Suprapubic skin (tissue), 4 donors: Measurements from ENCODE around the gene DENND11. TPM values are rescaled to one million over a fixed set of nuclear protein-coding genes. Genes with fewer than 3 reads are reported as not detected.
A peak's percentile ranks its signal among the peaks of the same experiment; 100 is the strongest.

Source experiments
- DNase-seq, 2 donors: peaks; one replicate each; pipeline ENCODE4 v3.0.0-alpha.2; 2019; ENCODE audit warnings: low spot score in 2 of 2
- H3K27ac ChIP-seq: fragments of 200-600 bp; sonication (generic); one replicate; pipeline ENCODE4 v1.5.1; 2019
- H3K27me3 ChIP-seq: fragments of 200-600 bp; sonication (generic); one replicate; pipeline ENCODE4 v1.5.1; 2019
- H3K36me3 ChIP-seq: fragments of 200-600 bp; sonication (generic); one replicate; pipeline ENCODE4 v1.5.1; 2019
- H3K4me1 ChIP-seq: fragments of 200-600 bp; sonication (generic); one replicate; pipeline ENCODE4 v1.5.1; 2019
- H3K4me3 ChIP-seq: fragments of 200-600 bp; sonication (generic); one replicate; pipeline ENCODE4 v1.5.1; 2019; ENCODE audit warnings: mild to moderate bottlenecking
- H3K9me3 ChIP-seq: fragments of 200-600 bp; sonication (generic); one replicate; pipeline ENCODE4 v1.5.1; 2019
- EP300 ChIP-seq: sonication (generic); formaldehyde crosslinking; IDR thresholded peaks from one replicate; pipeline ENCODE4 v1.6.1; 2017; ENCODE audit warnings: antibody characterized with exemption
- POLR2A ChIP-seq, 2 donors: fragments of 450-650 bp; IDR thresholded peaks; one replicate each; pipeline ENCODE4 v1.6.1; 2017; ENCODE audit warnings: antibody characterized with exemption in 2 of 2, mild to moderate bottlenecking in 2 of 2, moderate library complexity in 2 of 2
- POLR2AphosphoS5 ChIP-seq, 3 donors: sonication (generic); formaldehyde crosslinking; IDR thresholded peaks; one replicate each; pipeline ENCODE4 v1.6.1; 2017; ENCODE audit warnings: antibody characterized with exemption in 3 of 3
- WGBS: methylation state at CpG from one replicate; pipeline ENCODE4 v1.1.5; 2018; 5-methylcytosine and 5-hydroxymethylcytosine counted together
- total RNA-seq, 4 donors: library from RNA; depleted of rRNA; stranded (reverse); fragments of >200 nt; gene quantifications; one replicate each; pipeline ENCODE4 v1.1.0, GENCODE V29; 2016
- TF ChIP-seq, protein P1 (sequence below), 2 donors: fragments of 200-600 bp in 1 of 2; fragments of 450-650 bp in 1 of 2; sonication (generic) in 1 of 2; IDR thresholded peaks; one replicate each; pipeline ENCODE4 v1.5.1; 2016 to 2019; ENCODE audit warnings: antibody characterized with exemption in 2 of 2, mild to moderate bottlenecking in 1 of 2, moderate library complexity in 1 of 2

DENND11 gene
- total RNA-seq: 10 to 100 TPM; 12.5 to 45.2 (median 17.9) TPM

DNA sequence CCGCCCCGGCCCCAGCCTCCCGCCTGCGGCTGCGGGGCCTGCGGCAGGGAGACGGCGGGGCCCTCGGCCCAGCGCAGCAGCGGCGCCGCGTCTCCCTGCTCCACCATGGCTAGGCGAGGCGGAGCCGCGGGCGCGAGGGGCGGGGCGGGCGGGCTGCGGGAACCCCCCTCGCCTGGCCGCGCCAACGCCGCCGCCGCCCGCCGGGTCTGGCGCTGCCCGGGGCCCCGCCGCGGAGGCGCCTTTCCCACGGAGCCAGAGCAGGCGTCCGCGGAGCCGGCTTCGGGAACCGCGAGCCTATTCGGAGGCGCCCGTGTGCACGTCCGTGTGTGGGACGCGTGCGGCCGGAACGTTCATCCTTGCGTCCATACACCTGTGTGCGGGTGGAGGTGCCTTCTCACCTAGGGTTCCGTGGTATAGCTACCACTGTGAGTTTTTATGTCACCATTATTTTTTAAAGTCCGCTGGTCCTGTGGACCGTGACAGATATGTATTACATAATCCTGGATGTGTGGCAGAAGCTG lies at the start of gene DENND11:
Gene DENND11, minus strand, starts transcription at position 120 of the 521 bp plus-strand sequence. Its CDS starts 13 bp downstream, at position 107.
- peaks cover 43% of the 10 kb centered on the region for H3K4me1 ChIP-seq
- peak within 1 kb of the TSS; percentile 93 for H3K4me3 ChIP-seq
- H3K36me3 ChIP-seq: no peaks in the 10 kb centered on the region
- no peaks in the 10 kb centered on the region for H3K9me3 ChIP-seq
- DNase-seq: no peak
- H3K27me3 ChIP-seq: no peaks in the 10 kb centered on the region
- TF ChIP-seq POLR2AphosphoS5 (IDR thresholded peaks at IDR 0.05): no peak
- TF ChIP-seq, protein P1, sequence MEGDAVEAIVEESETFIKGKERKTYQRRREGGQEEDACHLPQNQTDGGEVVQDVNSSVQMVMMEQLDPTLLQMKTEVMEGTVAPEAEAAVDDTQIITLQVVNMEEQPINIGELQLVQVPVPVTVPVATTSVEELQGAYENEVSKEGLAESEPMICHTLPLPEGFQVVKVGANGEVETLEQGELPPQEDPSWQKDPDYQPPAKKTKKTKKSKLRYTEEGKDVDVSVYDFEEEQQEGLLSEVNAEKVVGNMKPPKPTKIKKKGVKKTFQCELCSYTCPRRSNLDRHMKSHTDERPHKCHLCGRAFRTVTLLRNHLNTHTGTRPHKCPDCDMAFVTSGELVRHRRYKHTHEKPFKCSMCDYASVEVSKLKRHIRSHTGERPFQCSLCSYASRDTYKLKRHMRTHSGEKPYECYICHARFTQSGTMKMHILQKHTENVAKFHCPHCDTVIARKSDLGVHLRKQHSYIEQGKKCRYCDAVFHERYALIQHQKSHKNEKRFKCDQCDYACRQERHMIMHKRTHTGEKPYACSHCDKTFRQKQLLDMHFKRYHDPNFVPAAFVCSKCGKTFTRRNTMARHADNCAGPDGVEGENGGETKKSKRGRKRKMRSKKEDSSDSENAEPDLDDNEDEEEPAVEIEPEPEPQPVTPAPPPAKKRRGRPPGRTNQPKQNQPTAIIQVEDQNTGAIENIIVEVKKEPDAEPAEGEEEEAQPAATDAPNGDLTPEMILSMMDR (IDR thresholded peaks at IDR 0.05): no peak
- no peak for TF ChIP-seq POLR2A (IDR thresholded peaks at IDR 0.05)
- no peak for TF ChIP-seq EP300
- H3K27ac ChIP-seq: peak within 1 kb of the TSS; percentile 80
- 0% methylated on average over 4 of the region's 62 CpGs for WGBS

DNA sequence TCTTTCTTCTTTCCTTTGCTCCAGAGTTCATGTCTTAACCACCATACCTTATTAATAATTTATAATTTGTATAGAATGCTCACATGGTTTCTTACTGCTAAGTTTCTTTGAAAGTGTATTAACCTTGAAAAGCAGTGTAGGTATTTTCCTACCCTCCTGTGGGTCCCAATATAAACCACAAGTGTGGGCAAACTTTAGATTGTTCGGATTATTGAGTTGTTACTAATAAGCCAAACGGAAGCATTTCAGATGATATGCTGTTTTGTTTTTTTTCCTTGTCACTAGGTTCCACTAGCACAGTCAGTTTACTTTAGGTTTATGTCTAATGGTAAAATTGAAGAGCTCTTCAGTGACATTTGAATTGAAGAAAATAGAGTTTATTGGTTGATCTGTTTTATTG lies 46.4 kb upstream of the DENND11 start:
- DNase-seq: no peak
- H3K9me3 ChIP-seq: peaks cover 19% of the 10 kb centered on the region
- no peaks in the 10 kb centered on the region for H3K27me3 ChIP-seq
- no peaks in the 10 kb centered on the region for H3K4me1 ChIP-seq
- no peak overlapping the region for H3K27ac ChIP-seq
- no peak overlapping the region for H3K4me3 ChIP-seq
- H3K36me3 ChIP-seq: peaks cover 97% of the 10 kb centered on the region
- no peak for TF ChIP-seq POLR2A (IDR thresholded peaks at IDR 0.05)
- no peak for TF ChIP-seq EP300
- no peak for TF ChIP-seq POLR2AphosphoS5 (IDR thresholded peaks at IDR 0.05)
- TF ChIP-seq, protein P1 (IDR thresholded peaks at IDR 0.05): no peak
- WGBS: 96% methylated on average over 2 of the region's 2 CpGs

DNA sequence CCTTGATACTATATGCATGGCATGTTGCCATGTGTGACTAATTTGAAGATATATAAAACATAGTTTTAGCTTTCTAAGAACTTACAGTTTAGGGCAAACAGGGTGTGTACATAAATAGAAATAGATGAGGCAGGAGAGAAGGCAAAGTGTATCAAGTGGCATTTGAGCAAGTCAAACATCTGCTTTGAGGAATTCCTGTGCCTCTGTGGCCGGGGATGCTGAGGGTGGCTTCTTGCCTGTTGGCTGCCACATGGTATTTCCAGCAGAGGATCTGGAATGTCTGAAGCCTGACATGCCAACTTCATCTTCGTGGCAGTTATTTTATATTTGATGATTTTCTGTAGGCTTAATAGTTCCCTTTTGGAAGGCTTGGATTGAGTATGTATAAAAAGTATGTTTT lies 42.2 kb upstream of the DENND11 start:
- H3K27me3 ChIP-seq: no peaks in the 10 kb centered on the region
- TF ChIP-seq, protein P1 (IDR thresholded peaks at IDR 0.05): no peak
- TF ChIP-seq EP300: no peak
- TF ChIP-seq POLR2AphosphoS5 (IDR thresholded peaks at IDR 0.05): no peak
- no peak for TF ChIP-seq POLR2A (IDR thresholded peaks at IDR 0.05)
- H3K36me3 ChIP-seq: peaks cover 81% of the 10 kb centered on the region
- peaks cover 17% of the 10 kb centered on the region for H3K4me1 ChIP-seq
- WGBS: 79% methylated on average over 2 of the region's 2 CpGs
- no peak overlapping the region for H3K4me3 ChIP-seq
- DNase-seq: no peak
- no peaks in the 10 kb centered on the region for H3K9me3 ChIP-seq
- H3K27ac ChIP-seq: no peak overlapping the region

DNA sequence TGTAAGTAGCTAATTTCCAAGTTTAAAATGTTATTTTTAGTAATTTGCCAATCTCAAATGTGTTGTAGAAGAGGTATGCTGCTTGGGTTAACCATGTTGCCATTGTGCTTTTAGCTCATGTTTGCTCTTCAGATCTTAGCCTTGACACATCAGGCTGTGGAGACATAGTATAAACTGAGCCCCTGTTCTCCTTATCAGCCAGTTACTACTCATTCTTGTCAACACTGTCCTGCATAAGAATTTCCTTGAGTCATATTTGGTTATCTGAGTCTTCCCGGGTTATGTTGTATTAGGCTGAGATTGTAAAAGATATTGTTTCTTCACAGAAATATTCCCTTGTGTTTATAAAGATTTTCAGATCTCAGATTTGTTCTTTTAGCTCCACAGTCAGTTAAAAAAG lies 40.3 kb upstream of the DENND11 start:
- Histone ChIP-seq H3K36me3 (peaks cover 62% of the 10 kb centered on the region), H3K27me3 (no peaks in the 10 kb centered on the region), H3K27ac (no peak overlapping the region), H3K4me3 (no peak overlapping the region), H3K9me3 (no peaks in the 10 kb centered on the region), H3K4me1 (peaks cover 29% of the 10 kb centered on the region)
- no peak for DNase-seq
- TF ChIP-seq, protein P1 (IDR thresholded peaks at IDR 0.05): no peak
- TF ChIP-seq POLR2AphosphoS5 (IDR thresholded peaks at IDR 0.05): no peak
- no peak for TF ChIP-seq POLR2A (IDR thresholded peaks at IDR 0.05)
- no peak for TF ChIP-seq EP300
- WGBS: 97% methylated on average over 1 of the region's 1 CpG

DNA sequence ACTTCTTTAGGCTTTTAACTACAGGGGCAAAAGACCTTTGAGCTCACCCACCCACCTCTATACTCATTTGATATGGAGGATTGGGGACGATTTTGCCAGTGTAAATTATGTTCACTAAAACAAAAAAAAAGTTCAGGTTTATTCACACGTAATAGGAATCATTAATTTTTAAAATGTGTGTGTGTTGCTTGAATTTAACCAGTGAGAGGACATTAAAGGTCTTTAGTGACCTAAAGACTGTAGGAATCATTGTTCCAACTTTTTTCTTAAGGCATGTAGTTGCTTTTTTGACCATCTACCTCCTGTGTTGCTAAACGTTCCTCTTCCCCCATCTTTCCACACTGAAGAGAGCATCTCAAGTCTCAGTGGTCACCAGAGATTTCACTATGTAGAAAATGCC lies 37.3 kb upstream of the DENND11 start:
- Histone ChIP-seq H3K27ac (no peak overlapping the region), H3K4me3 (peak overlapping the region; percentile 83), H3K36me3 (peaks cover 34% of the 10 kb centered on the region), H3K9me3 (no peaks in the 10 kb centered on the region), H3K27me3 (no peaks in the 10 kb centered on the region), H3K4me1 (peaks cover 32% of the 10 kb centered on the region)
- no peak for DNase-seq
- TF ChIP-seq, protein P1 (IDR thresholded peaks at IDR 0.05): no peak
- TF ChIP-seq EP300 (no peak), POLR2AphosphoS5 (IDR thresholded peaks at IDR 0.05) (no peak), POLR2A (IDR thresholded peaks at IDR 0.05) (no peak)
- WGBS: 66% methylated on average over 3 of the region's 3 CpGs
